MM.1S (cell line): ENCODE data around the gene JUN.

Experiments used
- DNase-seq: peaks from one replicate; pipeline ENCODE4 v3.0.0-alpha.2; 2015
- H2AFZ ChIP-seq: fragments of 300-600 bp; sonication (generic); 2 replicates; pipeline ENCODE4 v1.6.0; 2016; ENCODE audit warnings: antibody characterized with exemption, low read length
- H3F3A ChIP-seq: fragments of 300-600 bp; sonication (generic); 2 replicates; pipeline ENCODE4 v1.6.1; 2016; ENCODE audit warnings: mild to moderate bottlenecking, antibody characterized with exemption, low read length, moderate library complexity, mixed read lengths; ENCODE audit not compliant: insufficient read depth
- H3K27ac ChIP-seq: fragments of 300-600 bp; sonication (generic); 2 replicates; pipeline ENCODE4 v1.5.1; 2016; ENCODE audit warnings: mild to moderate bottlenecking, low read length
- H3K27me3 ChIP-seq: fragments of 300-600 bp; sonication (generic); replicated peaks from 2 replicates; pipeline ENCODE4 v1.6.0; 2016; ENCODE audit warnings: low read length; ENCODE audit not compliant: insufficient read depth
- H3K36me3 ChIP-seq: fragments of 300-600 bp; sonication (generic); replicated peaks from 2 replicates; pipeline ENCODE4 v1.6.1; 2016; ENCODE audit warnings: mild to moderate bottlenecking, low read length, mixed read lengths; ENCODE audit not compliant: insufficient read depth
- H3K4me1 ChIP-seq: fragments of 300-600 bp; sonication (generic); 2 replicates; pipeline ENCODE4 v1.6.1; 2016; ENCODE audit warnings: low read length, mixed read lengths
- H3K4me2 ChIP-seq: fragments of 300-600 bp; sonication (generic); 2 replicates; pipeline ENCODE4 v1.6.0; 2016; ENCODE audit warnings: low read depth, low read length
- H3K4me3 ChIP-seq: fragments of 300-600 bp; sonication (generic); 2 replicates; pipeline ENCODE4 v1.5.1; 2016; ENCODE audit warnings: low read length, mixed read lengths
- H3K79me2 ChIP-seq: fragments of 300-600 bp; sonication (generic); 2 replicates; pipeline ENCODE4 v1.6.1; 2016; ENCODE audit warnings: mixed run types, low read length, mixed read lengths
- H3K9ac ChIP-seq: fragments of 300-600 bp; sonication (generic); 2 replicates; pipeline ENCODE4 v1.6.1; 2016; ENCODE audit warnings: low read length, mixed read lengths
- H3K9me2 ChIP-seq: fragments of 300-600 bp; sonication (generic); replicated peaks from 2 replicates; pipeline ENCODE4 v1.6.1; 2016; ENCODE audit warnings: mild to moderate bottlenecking, low read length, mixed read lengths; ENCODE audit not compliant: insufficient read depth
- H3K9me3 ChIP-seq: fragments of 300-600 bp; sonication (generic); replicated peaks from 2 replicates; pipeline ENCODE4 v1.6.1; 2016; ENCODE audit warnings: mild to moderate bottlenecking, low read length, mixed read lengths; ENCODE audit not compliant: insufficient read depth
- H4K20me1 ChIP-seq: fragments of 300-600 bp; sonication (generic); 2 replicates; pipeline ENCODE4 v1.6.1; 2016; ENCODE audit warnings: mild to moderate bottlenecking, low read length, moderate library complexity, mixed read lengths; ENCODE audit not compliant: insufficient read depth
- CTCF ChIP-seq: fragments of 300-600 bp; sonication (generic); IDR thresholded peaks from 2 replicates; pipeline ENCODE4 v1.5.1; 2016; ENCODE audit warnings: antibody characterized with exemption, low read length, mixed read lengths
- EZH2 ChIP-seq: fragments of 300-600 bp; sonication (generic); optimal IDR thresholded peaks from 2 replicates; pipeline ENCODE3; 2017; ENCODE audit warnings: low read depth, mild to moderate bottlenecking, antibody characterized with exemption, low read length, mixed read lengths
- EZH2phosphoT487 ChIP-seq: fragments of 300-600 bp; sonication (generic); IDR thresholded peaks from 2 replicates; pipeline ENCODE4 v1.6.1; 2018; ENCODE audit warnings: antibody characterized with exemption, low read length

The JUN gene

GRCh38 chr1:58796416-58796815 is 12.6 kb upstream of the JUN start:
- Histone ChIP-seq H3K4me2 (no peak overlapping the region), H3K36me3 (no peaks in the 10 kb centered on the region), H3K9me3 (no peaks in the 10 kb centered on the region), H2AFZ (no peak overlapping the region), H3K4me3 (no peak overlapping the region), H3K4me1 (peaks cover 8% of the 10 kb centered on the region), H3K9ac (no peak overlapping the region), H3F3A (no peaks in the 10 kb centered on the region), H4K20me1 (no peaks in the 10 kb centered on the region), H3K27ac (no peak overlapping the region), H3K79me2 (no peaks in the 10 kb centered on the region), H3K9me2 (no peaks in the 10 kb centered on the region), H3K27me3 (no peaks in the 10 kb centered on the region)
- DNase-seq = no peak
- TF ChIP-seq CTCF = no peak
- no peak for TF ChIP-seq EZH2
- no peak for TF ChIP-seq EZH2phosphoT487

DNA sequence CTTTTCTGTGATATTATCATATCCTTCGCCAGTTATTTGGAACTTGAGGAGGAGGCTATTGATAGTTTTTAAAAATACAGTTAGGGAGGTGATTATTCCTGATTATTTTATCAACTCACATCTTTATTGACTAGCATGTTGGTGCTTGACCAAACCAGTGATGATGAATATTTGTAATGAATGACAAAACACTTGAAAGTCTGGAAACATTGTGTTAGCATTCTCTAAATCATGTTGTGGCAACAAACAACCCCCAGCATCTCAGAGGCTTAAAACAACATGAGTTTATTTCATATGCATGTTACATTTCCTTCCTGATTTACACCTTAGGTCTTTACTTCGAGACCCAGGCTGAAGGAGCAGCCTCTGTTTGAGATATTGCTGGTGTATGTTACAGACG is 10.7 kb upstream of the JUN start:
- DNase-seq = no peak
- Histone ChIP-seq H3F3A (no peaks in the 10 kb centered on the region), H3K36me3 (no peaks in the 10 kb centered on the region), H3K9me3 (no peaks in the 10 kb centered on the region), H3K4me1 (peaks cover 8% of the 10 kb centered on the region; the same call in 1 of the 2 replicates), H3K27me3 (no peaks in the 10 kb centered on the region), H3K4me2 (no peak overlapping the region), H2AFZ (no peak overlapping the region), H3K79me2 (no peaks in the 10 kb centered on the region), H3K4me3 (no peak overlapping the region), H3K27ac (no peak overlapping the region), H3K9me2 (no peaks in the 10 kb centered on the region), H3K9ac (no peak overlapping the region), H4K20me1 (no peaks in the 10 kb centered on the region)
- TF ChIP-seq CTCF (no peak), EZH2phosphoT487 (no peak), EZH2 (no peak)

DNA sequence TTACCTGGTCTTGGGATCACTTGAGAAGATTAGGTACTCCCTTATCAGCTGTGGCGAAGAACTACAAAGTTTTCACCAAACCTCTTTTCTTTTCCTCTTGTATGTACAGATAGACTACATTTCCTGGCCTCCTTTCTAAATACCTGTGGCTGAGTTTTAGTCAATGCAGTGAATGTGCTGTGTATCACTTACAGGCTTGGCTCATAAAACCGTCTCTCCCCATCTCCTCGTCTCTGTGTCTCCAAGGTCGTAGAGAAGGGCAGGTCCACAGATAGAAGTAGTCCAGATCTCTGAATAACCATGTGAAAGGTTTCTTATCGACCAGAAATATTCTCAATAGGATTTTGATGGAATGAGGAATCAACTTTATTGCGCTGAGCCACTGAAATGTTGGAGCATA is 9.0 kb upstream of the JUN start:
- H3K9me2 ChIP-seq = no peaks in the 10 kb centered on the region
- H4K20me1 ChIP-seq = no peaks in the 10 kb centered on the region
- no peak overlapping the region for H3K4me2 ChIP-seq
- H3K27me3 ChIP-seq = peaks cover 3% of the 10 kb centered on the region; the same call in 1 of the 2 replicates
- H3K79me2 ChIP-seq = no peaks in the 10 kb centered on the region
- no peaks in the 10 kb centered on the region for H3F3A ChIP-seq
- H3K4me3 ChIP-seq = no peak overlapping the region
- H3K36me3 ChIP-seq = no peaks in the 10 kb centered on the region
- H3K9ac ChIP-seq = no peak overlapping the region
- H2AFZ ChIP-seq = no peak overlapping the region
- peaks cover 8% of the 10 kb centered on the region; the same call in 1 of the 2 replicates for H3K4me1 ChIP-seq
- no peak overlapping the region for H3K27ac ChIP-seq
- TF ChIP-seq EZH2 (no peak), CTCF (no peak), EZH2phosphoT487 (no peak)
- no peaks in the 10 kb centered on the region for H3K9me3 ChIP-seq
- no peak for DNase-seq
